CD4-positive, alpha-beta T cell treated with Interleukin-2 at 100 ng/mL for 4 hours (primary cell): ENCODE data around the gene THBS4.

ENCODE experiments used
- DNase-seq: peaks from one replicate; pipeline ENCODE4 v3.0.0-alpha.2; 2020; ENCODE audit warnings: low spot score

THBS4 gene

GRCh38 chr5:80034962-80035821, at the start of gene THBS4:
THBS4 (plus strand) TSS chr5:80035348; CDS start chr5:80035538, 190 bp downstream.
- DNase-seq = no peak

GRCh38 chr5:79986260-79986659, 48.9 kb upstream of the THBS4 start:
- DNase-seq = no peak

- DNase-seq = peak; percentile 62
Observed at GRCh38 chr5:79990205-79990597, 44.9 kb upstream of the THBS4 start.

GRCh38 chr5:79990598-79991507, 44.3 kb upstream of the THBS4 start, which contains the start of gene MTX3:
MTX3 (minus strand) TSS chr5:79991262; CDS start chr5:79991238, 24 bp downstream.
- peak; percentile 87 for DNase-seq

GRCh38 chr5:79992891-79993657, 42.1 kb upstream of the THBS4 start:
- DNase-seq = no peak

- DNase-seq = no peak
Observed at GRCh38 chr5:79999722-80000121, 35.4 kb upstream of the THBS4 start.

- DNase-seq = no peak
Observed at GRCh38 chr5:80002677-80003076, 32.5 kb upstream of the THBS4 start.

GRCh38 chr5:80008995-80009765, 26.0 kb upstream of the THBS4 start:
- DNase-seq = no peak

GRCh38 chr5:80010754-80011392, 24.3 kb upstream of the THBS4 start:
- DNase-seq = no peak

GRCh38 chr5:80025069-80025468, 10.1 kb upstream of the THBS4 start:
- no peak for DNase-seq

GRCh38 chr5:80026841-80027240, 8.3 kb upstream of the THBS4 start:
- no peak for DNase-seq

GRCh38 chr5:80031109-80031508, 4.0 kb upstream of the THBS4 start:
- no peak for DNase-seq

- DNase-seq = no peak
Observed at GRCh38 chr5:80033513-80033912, 1.6 kb upstream of the THBS4 start.

GRCh38 chr5:80034559-80034958, 589 bp upstream of the THBS4 start:
- no peak for DNase-seq

- DNase-seq = no peak
Observed at GRCh38 chr5:80035839-80036238, 691 bp downstream of the THBS4 start.

GRCh38 chr5:80036615-80037014, 1.5 kb downstream of the THBS4 start:
- DNase-seq = no peak

GRCh38 chr5:80037366-80037765, 2.2 kb downstream of the THBS4 start:
- DNase-seq = no peak

- no peak for DNase-seq
Observed at GRCh38 chr5:80039650-80040049, 4.5 kb downstream of the THBS4 start.

GRCh38 chr5:80041527-80041926, 6.4 kb downstream of the THBS4 start:
- DNase-seq = no peak

GRCh38 chr5:80042330-80042729, 7.2 kb downstream of the THBS4 start:
- no peak for DNase-seq

GRCh38 chr5:80043187-80043586, 8.0 kb downstream of the THBS4 start:
- no peak for DNase-seq
